K562 (cell line): Measurements from ENCODE around the gene P2RX1. TPM values are rescaled to one million over a fixed set of nuclear protein-coding genes. Genes with fewer than 3 reads are reported as not detected.

Experiments used
- BMI1 ChIP-seq: fragments of 150-350 bp; IDR thresholded peaks from 2 replicates; pipeline ENCODE4 v1.6.1; 2014; ENCODE audit warnings: low read length
- CXXC5 ChIP-seq: fragments of 250-450 bp; sonication (Bioruptor Pico); IDR thresholded peaks from 2 replicates; pipeline ENCODE4 v1.8.0; 2022; ENCODE audit warnings: inconsistent platforms, mild to moderate bottlenecking, moderate library complexity
- JUN ChIP-seq, 2 experiments: sonication (generic) in 1 of 2; formaldehyde crosslinking in 1 of 2; IDR thresholded peaks; 2 replicates each; pipeline versions ENCODE4 v1.6.1 to v1.8.0; 2012 to 2022; ENCODE audit warnings: borderline replicate concordance in 2 of 2, mild to moderate bottlenecking in 2 of 2, improper control_type of control experiment in 1 of 2, low read depth in 1 of 2, low read length in 1 of 2, missing genetic modification reagents in 1 of 2
- JUND ChIP-seq, 2 experiments: IDR thresholded peaks; 2 replicates in 1 of 2; 3 replicates in 1 of 2; pipeline ENCODE4 v1.6.1; 2011; ENCODE audit warnings: borderline replicate concordance in 2 of 2, low read depth in 2 of 2, low read length in 2 of 2, improper control_type of control experiment in 1 of 2, missing biosample characterization in 1 of 2, missing genetic modification characterization in 1 of 2, missing genetic modification reagents in 1 of 2
- MYNN ChIP-seq, 2 experiments: sonication (generic); formaldehyde crosslinking in 1 of 2; IDR thresholded peaks; 2 replicates each; pipeline versions ENCODE4 v1.5.0 to v1.6.1; 2016 to 2020; ENCODE audit warnings: antibody characterized with exemption in 1 of 2, missing genetic modification reagents in 1 of 2
- NR1H2 ChIP-seq: sonication (generic); formaldehyde crosslinking; IDR thresholded peaks from 2 replicates; pipeline ENCODE4 v1.4.0; 2020; ENCODE audit warnings: mild to moderate bottlenecking, missing genetic modification reagents
- PPARD ChIP-seq: fragments of 250-450 bp; sonication (Bioruptor Pico); IDR thresholded peaks from 2 replicates; pipeline ENCODE4 v1.8.0; 2022; ENCODE audit warnings: inconsistent platforms, mild to moderate bottlenecking, moderate library complexity
- RBFOX2 ChIP-seq: fragments of 200-400 bp; formaldehyde crosslinking; IDR thresholded peaks from 2 replicates; pipeline ENCODE4 v1.6.1; 2017; ENCODE audit warnings: low read depth, mild to moderate bottlenecking, low read length, moderate library complexity
- SIX5 ChIP-seq, 2 experiments: IDR thresholded peaks; 2 replicates each; pipeline ENCODE4 v1.6.1; 2011; ENCODE audit warnings: low read length in 2 of 2, borderline replicate concordance in 1 of 2, low read depth in 1 of 2, mild to moderate bottlenecking in 1 of 2, moderate library complexity in 1 of 2; ENCODE audit not compliant: insufficient read depth in 1 of 2
- ZBTB1 ChIP-seq: sonication (generic); formaldehyde crosslinking; IDR thresholded peaks from 2 replicates; pipeline ENCODE4 v1.8.1; 2023; ENCODE audit warnings: missing genetic modification reagents, low read depth, mild to moderate bottlenecking, borderline replicate concordance
- ZFP1 ChIP-seq: fragments of 450-650 bp; formaldehyde crosslinking; IDR thresholded peaks from 2 replicates; pipeline ENCODE4 v1.4.0; 2020; ENCODE audit warnings: mild to moderate bottlenecking, mixed read lengths
- ZNF316 ChIP-seq: fragments of 450-650 bp; IDR thresholded peaks from 2 replicates; pipeline ENCODE4 v1.6.1; 2016
- ZNF324 ChIP-seq: fragments of 250-450 bp; sonication (Bioruptor Pico); IDR thresholded peaks from 2 replicates; pipeline ENCODE4 v1.4.0; 2020; ENCODE audit warnings: mild to moderate bottlenecking
- polyA plus RNA-seq, 8 experiments: library from polyadenylated mRNA; depleted of rRNA in 4 of 8; stranded (reverse) in 5 of 8; unstranded in 3 of 8; fragments of >200 nt; fragmentation: Nextera tagmentation in 2 of 8; fragmentation: Illumina TruSeq in 1 of 8; extraction: Ambion mirVana in 2 of 8; extraction: Trizol in 1 of 8; gene quantifications; 2 replicates each; pipeline versions ENCODE4 v1.2.1 to v1.2.3, GENCODE V29; 2011 to 2014; ENCODE audit warnings: inconsistent platforms in 1 of 8, missing spikeins in 1 of 8
- total RNA-seq, 7 experiments: library from RNA; depleted of rRNA in 6 of 7; stranded (reverse); fragments of >200 nt in 6 of 7; fragmentation: Illumina TruSeq in 2 of 7; extraction: Trizol in 2 of 7; gene quantifications; 2 replicates each; pipeline versions ENCODE4 v1.2.1 to v1.2.3, GENCODE V29; 2011 to 2021; ENCODE audit warnings: low replicate concordance in 1 of 7
- TF ChIP-seq, protein P1 (sequence below): fragments of 450-650 bp; IDR thresholded peaks from 2 replicates; pipeline ENCODE4 v1.6.1; 2017; ENCODE audit warnings: antibody characterized with exemption, mild to moderate bottlenecking
- TF ChIP-seq, protein P2 (sequence below): sonication (generic); formaldehyde crosslinking; IDR thresholded peaks from 2 replicates; pipeline ENCODE4 v1.8.1; 2022; ENCODE audit warnings: missing genetic modification reagents
- TF ChIP-seq, protein P3 (sequence below): fragments of 200-800 bp; sonication (Bioruptor generic); IDR thresholded peaks from 2 replicates; pipeline ENCODE4 v1.6.1; 2017; ENCODE audit warnings: missing genetic modification characterization, missing compliant biosample characterization

P2RX1 gene
- total and polyA plus RNA-seq, 9 of the 15 experiments (the other 6 are each of a cell fraction or from before 2014, with no cell fraction given) = 0.27 to 20.3 (median 10.3) TPM

DNA sequence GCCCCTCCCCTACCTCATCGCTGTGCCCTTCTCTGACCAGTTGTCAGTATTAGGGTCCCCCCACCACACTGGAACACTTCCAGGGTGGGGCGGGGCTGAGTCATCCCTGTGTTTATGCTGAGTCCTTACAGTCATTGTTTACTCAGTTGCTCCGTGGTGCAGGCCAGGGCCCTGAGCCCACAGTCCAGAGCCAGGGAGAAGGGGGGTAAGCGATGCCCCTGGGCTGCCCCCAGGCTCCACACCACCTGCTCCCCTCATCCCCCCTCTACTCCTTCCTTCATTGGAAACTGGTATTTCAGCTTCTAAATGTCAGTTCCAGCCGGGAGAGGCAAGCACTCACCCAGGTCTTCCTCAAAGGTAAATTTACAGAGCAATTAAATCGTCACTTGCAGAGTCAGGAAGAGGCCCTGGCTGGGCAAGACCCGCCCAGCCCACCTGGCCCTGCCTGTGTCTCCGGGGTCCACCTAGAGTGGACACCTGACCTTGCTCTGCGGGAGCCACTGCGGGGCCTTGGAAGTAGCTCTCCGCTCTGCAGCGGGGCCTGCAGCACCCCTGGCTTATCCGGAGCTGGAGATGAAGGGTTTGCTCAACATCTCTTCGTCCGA, 43.1 kb upstream of the P2RX1 start (continued):
- TF ChIP-seq, protein P1, sequence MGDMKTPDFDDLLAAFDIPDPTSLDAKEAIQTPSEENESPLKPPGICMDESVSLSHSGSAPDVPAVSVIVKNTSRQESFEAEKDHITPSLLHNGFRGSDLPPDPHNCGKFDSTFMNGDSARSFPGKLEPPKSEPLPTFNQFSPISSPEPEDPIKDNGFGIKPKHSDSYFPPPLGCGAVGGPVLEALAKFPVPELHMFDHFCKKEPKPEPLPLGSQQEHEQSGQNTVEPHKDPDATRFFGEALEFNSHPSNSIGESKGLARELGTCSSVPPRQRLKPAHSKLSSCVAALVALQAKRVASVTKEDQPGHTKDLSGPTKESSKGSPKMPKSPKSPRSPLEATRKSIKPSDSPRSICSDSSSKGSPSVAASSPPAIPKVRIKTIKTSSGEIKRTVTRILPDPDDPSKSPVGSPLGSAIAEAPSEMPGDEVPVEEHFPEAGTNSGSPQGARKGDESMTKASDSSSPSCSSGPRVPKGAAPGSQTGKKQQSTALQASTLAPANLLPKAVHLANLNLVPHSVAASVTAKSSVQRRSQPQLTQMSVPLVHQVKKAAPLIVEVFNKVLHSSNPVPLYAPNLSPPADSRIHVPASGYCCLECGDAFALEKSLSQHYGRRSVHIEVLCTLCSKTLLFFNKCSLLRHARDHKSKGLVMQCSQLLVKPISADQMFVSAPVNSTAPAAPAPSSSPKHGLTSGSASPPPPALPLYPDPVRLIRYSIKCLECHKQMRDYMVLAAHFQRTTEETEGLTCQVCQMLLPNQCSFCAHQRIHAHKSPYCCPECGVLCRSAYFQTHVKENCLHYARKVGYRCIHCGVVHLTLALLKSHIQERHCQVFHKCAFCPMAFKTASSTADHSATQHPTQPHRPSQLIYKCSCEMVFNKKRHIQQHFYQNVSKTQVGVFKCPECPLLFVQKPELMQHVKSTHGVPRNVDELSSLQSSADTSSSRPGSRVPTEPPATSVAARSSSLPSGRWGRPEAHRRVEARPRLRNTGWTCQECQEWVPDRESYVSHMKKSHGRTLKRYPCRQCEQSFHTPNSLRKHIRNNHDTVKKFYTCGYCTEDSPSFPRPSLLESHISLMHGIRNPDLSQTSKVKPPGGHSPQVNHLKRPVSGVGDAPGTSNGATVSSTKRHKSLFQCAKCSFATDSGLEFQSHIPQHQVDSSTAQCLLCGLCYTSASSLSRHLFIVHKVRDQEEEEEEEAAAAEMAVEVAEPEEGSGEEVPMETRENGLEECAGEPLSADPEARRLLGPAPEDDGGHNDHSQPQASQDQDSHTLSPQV = peak; percentile 82
- TF ChIP-seq NR1H2 (CRISPR knock-in tag) (no peak), ZNF316 (peak; percentile 79), ZFP1 (no peak), ZNF324 (CRISPR knock-in tag) (no peak), JUND (IDR thresholded peaks at IDR 0.05; ENCODE audit: borderline replicate concordance, low read depth, low read length) (peak; percentile 89), JUND (tag; IDR thresholded peaks at IDR 0.05; ENCODE audit: borderline replicate concordance, low read depth, low read length) (peak; percentile 71; the same call in 1 of the 3 replicates), RBFOX2 (peak; percentile 61; the same call in 1 of the 2 replicates), JUN (IDR thresholded peaks at IDR 0.05; ENCODE audit: borderline replicate concordance, low read depth, low read length) (peak; percentile 51; the same call in 1 of the 2 replicates), JUN (CRISPR knock-in tag; IDR thresholded peaks at IDR 0.05; ENCODE audit: borderline replicate concordance) (no peak), CXXC5 (CRISPR knock-in tag) (no peak), ZBTB1 (CRISPR knock-in tag) (no peak), MYNN (IDR thresholded peaks at IDR 0.05) (peak; percentile 28), MYNN (CRISPR knock-in tag; IDR thresholded peaks at IDR 0.05) (no peak), PPARD (CRISPR knock-in tag) (no peak), BMI1 (no peak), SIX5 (IDR thresholded peaks at IDR 0.05; ENCODE audit: borderline replicate concordance in 1 of 2, insufficient read depth in 1 of 2, low read depth in 1 of 2, low read length in 2 of 2) (no peak)
- TF ChIP-seq, protein P2, sequence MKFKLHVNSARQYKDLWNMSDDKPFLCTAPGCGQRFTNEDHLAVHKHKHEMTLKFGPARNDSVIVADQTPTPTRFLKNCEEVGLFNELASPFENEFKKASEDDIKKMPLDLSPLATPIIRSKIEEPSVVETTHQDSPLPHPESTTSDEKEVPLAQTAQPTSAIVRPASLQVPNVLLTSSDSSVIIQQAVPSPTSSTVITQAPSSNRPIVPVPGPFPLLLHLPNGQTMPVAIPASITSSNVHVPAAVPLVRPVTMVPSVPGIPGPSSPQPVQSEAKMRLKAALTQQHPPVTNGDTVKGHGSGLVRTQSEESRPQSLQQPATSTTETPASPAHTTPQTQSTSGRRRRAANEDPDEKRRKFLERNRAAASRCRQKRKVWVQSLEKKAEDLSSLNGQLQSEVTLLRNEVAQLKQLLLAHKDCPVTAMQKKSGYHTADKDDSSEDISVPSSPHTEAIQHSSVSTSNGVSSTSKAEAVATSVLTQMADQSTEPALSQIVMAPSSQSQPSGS (CRISPR knock-in tag) = no peak
- TF ChIP-seq, protein P3, sequence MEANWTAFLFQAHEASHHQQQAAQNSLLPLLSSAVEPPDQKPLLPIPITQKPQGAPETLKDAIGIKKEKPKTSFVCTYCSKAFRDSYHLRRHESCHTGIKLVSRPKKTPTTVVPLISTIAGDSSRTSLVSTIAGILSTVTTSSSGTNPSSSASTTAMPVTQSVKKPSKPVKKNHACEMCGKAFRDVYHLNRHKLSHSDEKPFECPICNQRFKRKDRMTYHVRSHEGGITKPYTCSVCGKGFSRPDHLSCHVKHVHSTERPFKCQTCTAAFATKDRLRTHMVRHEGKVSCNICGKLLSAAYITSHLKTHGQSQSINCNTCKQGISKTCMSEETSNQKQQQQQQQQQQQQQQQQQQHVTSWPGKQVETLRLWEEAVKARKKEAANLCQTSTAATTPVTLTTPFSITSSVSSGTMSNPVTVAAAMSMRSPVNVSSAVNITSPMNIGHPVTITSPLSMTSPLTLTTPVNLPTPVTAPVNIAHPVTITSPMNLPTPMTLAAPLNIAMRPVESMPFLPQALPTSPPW (CRISPR knock-in tag) = peak; percentile 64
